GM23248 (cell line): Measurements from ENCODE around the gene USF3. TPM values are rescaled to one million over a fixed set of nuclear protein-coding genes. Genes with fewer than 3 reads are reported as not detected.

Experiments used
- DNase-seq: peaks from one replicate; pipeline ENCODE4 v3.0.0-alpha.2; 2015
- H2AFZ ChIP-seq: fragments of 200-600 bp; sonication (generic); 2 replicates; pipeline ENCODE4 v1.6.1; 2016; ENCODE audit warnings: antibody characterized with exemption
- H3F3A ChIP-seq: fragments of 200-600 bp; sonication (generic); 2 replicates; pipeline ENCODE4 v1.6.1; 2016; ENCODE audit warnings: mild to moderate bottlenecking, antibody characterized with exemption, mixed run types; ENCODE audit not compliant: insufficient read depth
- H3K27ac ChIP-seq: fragments of 200-600 bp; sonication (generic); 2 replicates; pipeline ENCODE4 v1.5.1; 2016; ENCODE audit warnings: mild to moderate bottlenecking
- H3K27me3 ChIP-seq: fragments of 200-600 bp; sonication (generic); replicated peaks from 2 replicates; pipeline ENCODE4 v1.6.1; 2016; ENCODE audit warnings: mild to moderate bottlenecking; ENCODE audit not compliant: insufficient read depth
- H3K36me3 ChIP-seq: fragments of 200-600 bp; sonication (generic); 2 replicates; pipeline ENCODE4 v1.6.1; 2016; ENCODE audit warnings: low read depth, mild to moderate bottlenecking
- H3K4me1 ChIP-seq: fragments of 200-600 bp; sonication (generic); 2 replicates; pipeline ENCODE4 v1.6.1; 2016; ENCODE audit warnings: mild to moderate bottlenecking; ENCODE audit not compliant: insufficient read depth
- H3K4me2 ChIP-seq: fragments of 200-600 bp; sonication (generic); one replicate; pipeline ENCODE4 v1.6.1; 2016; ENCODE audit warnings: mild to moderate bottlenecking; ENCODE audit not compliant: unreplicated experiment
- H3K4me3 ChIP-seq: fragments of 200-600 bp; sonication (generic); 2 replicates; pipeline ENCODE4 v1.5.1; 2016; ENCODE audit warnings: mild to moderate bottlenecking
- H3K79me2 ChIP-seq: fragments of 200-600 bp; sonication (generic); 2 replicates; pipeline ENCODE4 v1.6.1; 2016; ENCODE audit warnings: mild to moderate bottlenecking; ENCODE audit not compliant: insufficient read depth
- H3K9ac ChIP-seq: fragments of 200-600 bp; sonication (generic); 2 replicates; pipeline ENCODE4 v1.6.1; 2016; ENCODE audit warnings: mild to moderate bottlenecking
- H3K9me2 ChIP-seq: fragments of 200-600 bp; sonication (generic); 2 replicates; pipeline ENCODE4 v1.6.1; 2016; ENCODE audit warnings: mixed run types, mild to moderate bottlenecking, moderate library complexity; ENCODE audit not compliant: insufficient read depth
- H3K9me3 ChIP-seq: fragments of 200-600 bp; sonication (generic); one replicate; pipeline ENCODE4 v1.6.1; 2017; ENCODE audit warnings: low read depth
- H4K20me1 ChIP-seq: fragments of 200-600 bp; sonication (generic); 2 replicates; pipeline ENCODE4 v1.6.0; 2016; ENCODE audit not compliant: insufficient read depth
- EZH2 ChIP-seq: fragments of 200-600 bp; sonication (generic); IDR thresholded peaks from 2 replicates; pipeline ENCODE4 v1.6.1; 2018; ENCODE audit warnings: antibody characterized with exemption, mild to moderate bottlenecking; ENCODE audit not compliant: insufficient read depth, poor library complexity, severe bottlenecking
- EZH2phosphoT487 ChIP-seq: fragments of 200-600 bp; sonication (generic); IDR thresholded peaks from 2 replicates; pipeline ENCODE4 v1.6.1; 2018; ENCODE audit warnings: antibody characterized with exemption, moderate library complexity, mild to moderate bottlenecking, low read depth; ENCODE audit not compliant: insufficient read depth
- WGBS, 2 experiments: methylation state at CpG; one replicate each; pipeline ENCODE4 v1.1.6; 2015 to 2017; ENCODE audit warnings: low lambda C conversion rate in 2 of 2, low coverage in 1 of 2; ENCODE audit errors: missing lambda C conversion rate in 2 of 2; 5-methylcytosine and 5-hydroxymethylcytosine counted together
- in situ Hi-C: fragments of 300-500 bp; cut with MboI; formaldehyde crosslinking; loops from 2 replicates; pipeline ENCODE4 v1.15.0; 2020
- polyA plus RNA-seq: library from polyadenylated mRNA; unstranded; fragments of >200 nt; fragmentation: Nextera tagmentation; extraction: Ambion mirVana; gene quantifications from 2 replicates; pipeline ENCODE4 v1.2.1, GENCODE V29; 2016
- total RNA-seq: library from RNA; depleted of rRNA; stranded (reverse); fragments of >200 nt; shearing (Covaris generic); gene quantifications from 2 replicates; pipeline ENCODE4 v1.2.3, GENCODE V29; 2014

Gene USF3
- total and polyA plus RNA-seq, 2 experiments from 2014 or later = 3.5 to 8.1 TPM

- peaks cover 21% of the 10 kb centered on the region; the same call in 1 of the 2 replicates for H3K36me3 ChIP-seq
- TF ChIP-seq EZH2 (no peak), EZH2phosphoT487 (no peak)
- H3F3A ChIP-seq = no peaks in the 10 kb centered on the region
- WGBS, 2 experiments = 98 to 100% methylated on average over 2 of the region's 2 CpGs
- H3K27me3 ChIP-seq = no peaks in the 10 kb centered on the region
- no peak overlapping the region for H3K4me2 ChIP-seq
- no peak overlapping the region for H3K9ac ChIP-seq
- no peak overlapping the region for H3K27ac ChIP-seq
- no peak overlapping the region for H3K4me3 ChIP-seq
- DNase-seq = no peak
- H4K20me1 ChIP-seq = no peaks in the 10 kb centered on the region
- H3K79me2 ChIP-seq = no peaks in the 10 kb centered on the region
- in situ Hi-C loops = no loop called here
- H3K9me3 ChIP-seq = no peaks in the 10 kb centered on the region
- H2AFZ ChIP-seq = no peak overlapping the region
- no peaks in the 10 kb centered on the region for H3K9me2 ChIP-seq
- no peaks in the 10 kb centered on the region for H3K4me1 ChIP-seq
Measured at GRCh38 chr3:113660458-113660857, 36.0 kb downstream of the USF3 start.

- no peaks in the 10 kb centered on the region for H3K9me2 ChIP-seq
- H3K36me3 ChIP-seq = peaks cover 21% of the 10 kb centered on the region; the same call in 1 of the 2 replicates
- no peaks in the 10 kb centered on the region for H4K20me1 ChIP-seq
- H3K4me2 ChIP-seq = no peak overlapping the region
- 87 to 89% methylated on average over 1 of the region's 1 CpG for WGBS, 2 experiments
- DNase-seq = no peak
- no peaks in the 10 kb centered on the region for H3K27me3 ChIP-seq
- no peak for TF ChIP-seq EZH2phosphoT487
- no peak for TF ChIP-seq EZH2
- H2AFZ ChIP-seq = no peak overlapping the region
- in situ Hi-C loops = no loop called here
- no peaks in the 10 kb centered on the region for H3K4me1 ChIP-seq
- H3K9me3 ChIP-seq = no peaks in the 10 kb centered on the region
- no peaks in the 10 kb centered on the region for H3F3A ChIP-seq
- H3K4me3 ChIP-seq = no peak overlapping the region
- no peak overlapping the region for H3K9ac ChIP-seq
- no peak overlapping the region for H3K27ac ChIP-seq
- no peaks in the 10 kb centered on the region for H3K79me2 ChIP-seq
Measured at GRCh38 chr3:113659996-113660395, 36.4 kb downstream of the USF3 start.

- no peak overlapping the region for H3K9ac ChIP-seq
- no peak overlapping the region for H3K4me3 ChIP-seq
- WGBS, 2 experiments = 92 to 100% methylated on average over 1 of the region's 1 CpG
- in situ Hi-C loops = no loop called here
- no peak overlapping the region for H3K4me2 ChIP-seq
- H3K4me1 ChIP-seq = no peaks in the 10 kb centered on the region
- H3K9me2 ChIP-seq = no peaks in the 10 kb centered on the region
- H3K9me3 ChIP-seq = no peaks in the 10 kb centered on the region
- H4K20me1 ChIP-seq = no peaks in the 10 kb centered on the region
- no peaks in the 10 kb centered on the region for H3K27me3 ChIP-seq
- H3K79me2 ChIP-seq = no peaks in the 10 kb centered on the region
- peaks cover 21% of the 10 kb centered on the region; the same call in 1 of the 2 replicates for H3K36me3 ChIP-seq
- H2AFZ ChIP-seq = no peak overlapping the region
- no peaks in the 10 kb centered on the region for H3F3A ChIP-seq
- no peak overlapping the region for H3K27ac ChIP-seq
- no peak for DNase-seq
- TF ChIP-seq EZH2 (no peak), EZH2phosphoT487 (no peak)
Measured at GRCh38 chr3:113659101-113659541, 37.3 kb downstream of the USF3 start.

- Histone ChIP-seq H3K9ac (no peak overlapping the region), H3K9me2 (no peaks in the 10 kb centered on the region)
Measured at GRCh38 chr3:113658107-113658506, 38.3 kb downstream of the USF3 start.

GRCh38 chr3:113654851-113655250 lies 41.6 kb downstream of the USF3 start:
- no peak for TF ChIP-seq EZH2phosphoT487
- TF ChIP-seq EZH2 = no peak
- H3K9me3 ChIP-seq = no peaks in the 10 kb centered on the region
- no peaks in the 10 kb centered on the region for H3K79me2 ChIP-seq
- no peaks in the 10 kb centered on the region for H3F3A ChIP-seq
- H3K36me3 ChIP-seq = peaks cover 7% of the 10 kb centered on the region; the same call in 1 of the 2 replicates
- no peaks in the 10 kb centered on the region for H4K20me1 ChIP-seq
- H3K4me1 ChIP-seq = no peaks in the 10 kb centered on the region
- H3K4me2 ChIP-seq = no peak overlapping the region
- in situ Hi-C loops = no loop called here
- no peak overlapping the region for H3K9ac ChIP-seq
- H2AFZ ChIP-seq = no peak overlapping the region
- no peaks in the 10 kb centered on the region for H3K27me3 ChIP-seq
- no peak overlapping the region for H3K4me3 ChIP-seq
- no peak for DNase-seq
- H3K27ac ChIP-seq = no peak overlapping the region
- H3K9me2 ChIP-seq = no peaks in the 10 kb centered on the region
- WGBS, 2 experiments = 95 to 97% methylated on average over 3 of the region's 3 CpGs

More at GRCh38 chr3:113658107-113658506, 38.3 kb downstream of the USF3 start:
- Histone ChIP-seq H3F3A (no peaks in the 10 kb centered on the region), H3K36me3 (peaks cover 13% of the 10 kb centered on the region; the same call in 1 of the 2 replicates), H3K9me3 (no peaks in the 10 kb centered on the region), H3K4me3 (no peak overlapping the region), H3K27ac (no peak overlapping the region), H3K4me2 (no peak overlapping the region), H3K27me3 (no peaks in the 10 kb centered on the region), H2AFZ (no peak overlapping the region), H4K20me1 (no peaks in the 10 kb centered on the region), H3K4me1 (no peaks in the 10 kb centered on the region), H3K79me2 (no peaks in the 10 kb centered on the region)
- 96 to 98% methylated on average over 3 of the region's 3 CpGs for WGBS, 2 experiments
- DNase-seq = no peak
- TF ChIP-seq EZH2phosphoT487 (no peak), EZH2 (no peak)
- in situ Hi-C loops = no loop called here
